DMS53 treated with DMSO at 0.1 percent for 48 hours (cell line): ENCODE data around the gene TMEM218.
A peak's percentile ranks its signal among the peaks of the same experiment; 100 is the strongest.

ENCODE experiments used
- DNase-seq: peaks from one replicate; lab custom pipeline; 2025; ENCODE audit not compliant: unreplicated experiment; lab: John Stamatoyannopoulos, UW

Gene TMEM218

DNA sequence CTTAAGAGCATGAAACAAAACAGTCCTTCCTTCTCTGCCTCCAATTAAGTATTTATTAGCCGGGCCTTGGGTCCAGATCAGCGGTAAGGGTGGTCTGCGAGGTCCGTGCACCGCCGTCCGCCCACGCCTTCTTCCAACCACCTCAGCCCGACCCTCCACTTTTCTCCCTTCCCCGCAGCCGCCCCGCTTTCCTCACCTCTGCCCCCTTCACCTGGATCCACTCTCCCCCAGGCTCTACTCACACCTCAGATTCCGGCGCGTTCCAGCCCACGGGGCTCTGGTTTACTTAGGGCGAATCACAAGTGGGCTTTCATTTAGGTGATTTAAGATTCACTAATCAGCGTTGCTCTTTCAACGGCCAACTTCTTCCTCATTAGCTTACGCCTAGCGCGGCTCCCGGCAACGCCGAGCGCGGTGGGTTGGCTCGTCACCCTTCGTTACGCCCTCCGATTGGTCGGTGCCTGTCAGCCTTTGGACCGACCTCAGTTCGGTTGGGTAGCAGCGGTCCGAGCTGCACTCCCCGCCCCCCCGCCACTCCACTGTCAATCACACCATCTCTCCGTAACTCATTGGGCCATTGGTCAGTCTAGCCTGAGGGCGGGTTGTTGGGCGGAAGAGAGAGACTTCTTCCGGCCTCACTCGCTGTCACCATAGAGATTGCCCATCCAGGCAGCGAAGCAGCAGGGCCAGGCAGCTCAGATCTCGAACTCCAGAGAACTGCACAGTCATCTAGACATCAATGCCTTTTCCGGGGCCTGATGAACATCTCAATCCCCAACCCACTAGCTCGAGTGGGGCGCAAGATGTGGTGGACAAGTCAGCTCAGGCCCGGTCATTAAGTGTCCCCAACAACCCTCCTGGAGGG, at the start of gene TMEM218:
Gene TMEM218, minus strand, starts transcription at position 284 of the 865 bp plus-strand sequence. CDS start 9,385 bp downstream, outside the sequence.
- peak; percentile 92 for DNase-seq

- no peak for DNase-seq
Observed at GRCh38 chr11:125157953-125158680, 46.7 kb upstream of the TMEM218 start.

DNA sequence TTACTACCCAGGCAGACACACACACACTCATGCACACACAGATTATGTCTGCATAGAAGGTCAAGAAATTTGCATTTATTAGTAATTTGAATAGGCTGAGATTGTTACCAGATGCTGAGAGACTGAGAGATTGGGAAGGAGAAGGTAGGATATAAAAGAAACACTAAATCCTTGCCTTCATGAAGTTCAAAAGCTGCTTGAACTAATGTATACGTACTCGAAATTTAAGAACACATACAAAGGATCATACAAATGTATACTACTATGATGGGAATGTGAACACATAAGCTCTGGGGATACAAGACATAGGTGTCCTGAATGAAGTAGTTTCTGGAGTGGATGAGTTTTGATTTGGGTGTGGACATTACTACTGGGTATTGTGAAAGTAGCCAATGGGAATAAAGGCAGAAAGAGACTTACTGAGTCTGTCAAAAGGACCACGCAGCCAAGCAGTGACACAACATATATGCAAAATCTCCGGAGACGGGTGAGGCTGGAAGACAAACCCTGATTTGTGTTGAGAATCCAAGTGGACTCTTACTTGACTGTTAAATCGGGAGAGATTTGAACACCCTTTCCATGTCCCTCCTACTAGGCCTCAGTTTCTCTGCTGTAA, 45.8 kb upstream of the TMEM218 start:
- DNase-seq, result no peak

- DNase-seq, result no peak
Observed at GRCh38 chr11:125156346-125157117, 45.1 kb upstream of the TMEM218 start.

DNA sequence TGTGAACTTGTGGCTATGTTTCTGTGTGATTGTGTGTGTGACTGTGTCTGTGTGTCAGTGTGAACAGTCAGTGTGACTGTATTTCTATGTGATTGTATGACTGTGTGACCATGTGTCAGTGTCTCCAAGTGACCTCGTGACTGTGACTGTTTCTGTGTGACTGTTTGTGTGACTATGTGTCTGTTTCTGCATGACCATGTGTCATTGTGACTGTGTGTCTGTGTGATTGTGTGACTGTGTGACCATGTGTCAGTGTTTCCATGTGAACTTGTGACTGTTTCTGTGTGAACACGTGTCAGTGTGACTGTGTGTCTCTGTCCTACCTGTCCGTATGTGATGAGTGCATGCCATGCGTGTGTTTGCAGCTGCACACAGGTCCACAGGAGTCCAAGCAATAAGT, 44.3 kb upstream of the TMEM218 start:
- DNase-seq, result no peak

GRCh38 chr11:125155100-125155444, 43.6 kb upstream of the TMEM218 start:
- DNase-seq, result no peak

GRCh38 chr11:125154378-125155099, 43.1 kb upstream of the TMEM218 start:
- DNase-seq, result no peak

GRCh38 chr11:125153837-125154236, 42.4 kb upstream of the TMEM218 start:
- no peak for DNase-seq

DNA sequence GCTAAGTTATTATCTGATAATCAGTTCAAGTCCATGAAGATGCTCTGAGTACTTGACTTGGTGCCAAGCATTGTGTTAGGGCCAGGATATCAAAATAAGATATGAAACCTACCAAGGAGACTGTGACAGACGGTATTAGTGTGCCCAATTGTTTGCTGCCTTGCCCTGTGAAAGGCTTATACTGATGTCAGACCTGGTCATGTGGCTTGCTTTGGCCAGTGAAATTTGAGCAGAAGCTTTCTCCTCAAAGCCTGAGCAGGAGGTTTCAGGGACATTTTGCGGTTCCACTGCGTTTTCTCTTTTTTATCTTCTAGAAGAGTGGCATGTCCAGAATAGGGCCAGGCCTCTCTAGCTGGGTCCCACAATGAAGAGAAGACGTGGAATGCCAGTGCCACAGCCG, 37.3 kb upstream of the TMEM218 start:
- no peak for DNase-seq

DNA sequence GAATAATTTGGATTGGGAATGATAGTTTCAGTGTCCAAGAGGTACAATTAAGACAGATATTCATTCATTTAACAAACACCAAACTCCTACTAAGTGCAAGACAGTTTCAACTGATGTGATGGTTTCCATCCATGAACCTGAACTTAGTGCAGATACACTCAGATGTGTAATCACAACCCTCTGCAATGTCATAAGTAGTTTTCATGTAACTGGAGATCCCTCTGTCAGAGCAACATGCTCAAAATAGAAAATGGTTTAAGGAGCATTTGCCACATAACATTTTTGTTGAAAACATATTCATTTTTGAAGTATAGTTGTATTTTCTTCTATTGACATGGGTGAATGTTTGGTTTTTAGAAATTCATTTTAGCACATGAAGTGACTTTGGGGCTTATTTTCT, 36.6 kb upstream of the TMEM218 start:
- DNase-seq, result no peak

DNA sequence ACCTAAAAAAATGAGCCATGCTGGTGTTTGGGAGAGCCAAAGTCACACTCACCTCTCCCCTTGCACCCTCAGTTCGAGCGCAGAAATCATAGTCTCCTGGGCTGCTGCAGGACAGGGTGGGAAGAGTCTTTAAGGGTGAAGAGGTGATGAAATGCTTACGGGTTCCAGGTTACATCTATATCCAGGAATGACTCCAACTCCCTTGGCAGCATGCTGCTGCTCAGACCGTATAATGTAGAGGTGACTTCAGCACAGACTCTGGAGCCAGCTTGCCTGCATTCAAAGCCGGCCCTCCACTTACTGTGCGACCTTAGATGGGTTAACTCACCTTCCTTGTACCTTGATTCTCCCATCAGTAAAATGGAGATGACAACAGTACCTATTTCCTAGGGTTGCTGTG, 35.9 kb upstream of the TMEM218 start:
- DNase-seq, result no peak

- no peak for DNase-seq
Observed at GRCh38 chr11:125146232-125146631, 34.8 kb upstream of the TMEM218 start.

GRCh38 chr11:125141686-125142535, 30.5 kb upstream of the TMEM218 start:
- no peak for DNase-seq

- no peak for DNase-seq
Observed at GRCh38 chr11:125141178-125141577, 29.8 kb upstream of the TMEM218 start.

DNA sequence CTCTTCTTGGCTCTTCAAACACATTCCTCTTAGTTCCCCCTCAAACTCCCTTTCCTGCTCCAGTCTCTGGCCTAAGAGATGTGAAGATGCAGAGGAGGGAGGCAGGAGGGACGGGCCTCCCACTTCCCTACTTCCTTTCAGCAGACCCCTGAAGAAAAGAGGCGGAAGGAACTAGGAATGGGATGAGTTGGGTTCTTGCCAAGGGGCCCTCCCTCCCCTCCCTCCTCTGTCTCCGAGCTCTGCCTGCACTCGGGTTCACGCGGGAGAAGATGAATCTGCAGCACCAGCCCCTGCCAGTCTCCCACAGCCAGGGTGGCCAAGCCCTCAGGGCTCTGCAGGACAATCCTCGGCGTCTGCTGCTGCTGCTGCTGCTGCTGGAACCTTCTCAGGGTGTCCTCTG, 28.8 kb upstream of the TMEM218 start:
- DNase-seq, result no peak

DNA sequence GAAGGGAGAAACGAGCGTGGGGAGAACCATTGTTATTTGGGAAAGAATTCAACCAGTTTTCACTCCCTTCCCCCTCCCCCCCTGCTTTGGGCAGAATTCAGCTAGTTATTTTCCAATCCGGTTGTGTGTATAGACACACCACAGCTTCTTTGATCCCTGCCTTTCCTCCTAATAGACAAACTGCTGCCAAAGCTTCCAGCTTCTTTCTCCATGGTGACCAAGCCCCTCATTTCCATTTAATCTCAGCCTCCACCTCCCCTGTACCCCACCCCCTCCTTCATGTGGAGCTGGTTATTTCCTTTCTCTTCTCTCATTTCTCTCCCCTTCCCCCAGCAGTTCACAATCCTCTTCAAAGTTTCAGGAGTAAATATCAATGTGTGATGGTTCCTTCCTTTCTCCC, 28.4 kb upstream of the TMEM218 start:
- no peak for DNase-seq

GRCh38 chr11:125138966-125139365, 27.5 kb upstream of the TMEM218 start:
- DNase-seq, result no peak

GRCh38 chr11:125136001-125136400, 24.6 kb upstream of the TMEM218 start:
- DNase-seq, result no peak

DNA sequence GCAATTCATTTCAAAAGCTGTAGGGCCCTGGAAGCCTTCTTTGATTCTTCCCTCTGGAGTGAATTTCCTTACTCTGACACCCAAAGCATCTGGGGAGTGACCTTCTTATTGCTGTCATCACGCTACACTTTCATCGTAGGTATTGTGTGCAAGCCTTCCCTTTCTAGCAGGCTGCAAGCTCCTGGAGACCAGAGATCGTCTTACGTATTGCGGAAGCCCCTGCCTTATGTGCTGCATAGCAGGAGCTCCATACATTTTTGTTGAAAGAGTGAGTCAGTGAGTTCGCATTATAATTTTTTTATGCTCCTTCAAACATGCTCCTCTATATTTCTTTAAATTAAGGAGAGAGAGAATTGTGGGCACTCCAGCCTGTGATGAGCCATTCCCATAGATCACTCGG, 21.2 kb upstream of the TMEM218 start:
- no peak for DNase-seq

- no peak for DNase-seq
Observed at GRCh38 chr11:125132071-125132470, 20.6 kb upstream of the TMEM218 start.
